Erythroblast (primary cell): ENCODE data around the gene SLC39A3.

Experiments
- DNase-seq, 2 experiments: peaks; one replicate each; lab custom pipeline; 2025; lab: John Stamatoyannopoulos, UW
- GATA1 ChIP-seq: IDR thresholded peaks from 2 replicates; pipeline ENCODE4 v1.6.1; 2011; ENCODE audit warnings: low read depth, mild to moderate bottlenecking, control low read depth, low read length, moderate library complexity
- POLR2A ChIP-seq: IDR thresholded peaks from 2 replicates; pipeline ENCODE4 v1.6.1; 2011; ENCODE audit warnings: mild to moderate bottlenecking, low read length

SLC39A3 gene

DNA sequence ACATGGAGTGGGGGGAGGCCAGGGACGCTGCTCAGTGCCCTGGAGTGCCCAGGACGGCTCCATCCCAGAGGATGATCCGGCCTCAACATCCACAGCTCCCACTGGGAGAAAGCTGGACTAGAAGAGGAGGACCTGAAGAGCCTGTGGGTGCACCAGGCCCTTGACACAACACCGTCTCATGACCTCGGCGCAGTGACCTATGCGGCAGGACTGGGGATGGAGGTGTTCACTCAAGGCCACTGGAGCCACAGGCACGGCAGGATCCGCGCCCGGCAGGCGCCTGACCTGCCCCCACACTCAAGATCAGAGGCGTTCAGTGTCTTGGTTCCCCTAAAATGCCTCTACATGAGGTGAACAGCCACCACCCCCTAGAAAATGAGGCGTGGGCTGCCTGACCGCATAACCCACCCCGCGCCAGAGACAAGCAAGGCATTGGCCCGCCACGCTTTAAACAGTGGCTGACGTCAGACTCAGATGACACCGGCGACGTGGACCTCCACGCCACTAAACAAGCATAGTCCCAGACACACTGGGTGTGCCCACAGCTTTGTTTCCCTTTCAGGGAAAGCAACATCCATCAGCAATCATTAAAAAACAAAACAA lies 35.2 kb upstream of the SLC39A3 start:
- TF ChIP-seq GATA1, result no peak
- TF ChIP-seq POLR2A, result no peak
- no peak for DNase-seq

DNA sequence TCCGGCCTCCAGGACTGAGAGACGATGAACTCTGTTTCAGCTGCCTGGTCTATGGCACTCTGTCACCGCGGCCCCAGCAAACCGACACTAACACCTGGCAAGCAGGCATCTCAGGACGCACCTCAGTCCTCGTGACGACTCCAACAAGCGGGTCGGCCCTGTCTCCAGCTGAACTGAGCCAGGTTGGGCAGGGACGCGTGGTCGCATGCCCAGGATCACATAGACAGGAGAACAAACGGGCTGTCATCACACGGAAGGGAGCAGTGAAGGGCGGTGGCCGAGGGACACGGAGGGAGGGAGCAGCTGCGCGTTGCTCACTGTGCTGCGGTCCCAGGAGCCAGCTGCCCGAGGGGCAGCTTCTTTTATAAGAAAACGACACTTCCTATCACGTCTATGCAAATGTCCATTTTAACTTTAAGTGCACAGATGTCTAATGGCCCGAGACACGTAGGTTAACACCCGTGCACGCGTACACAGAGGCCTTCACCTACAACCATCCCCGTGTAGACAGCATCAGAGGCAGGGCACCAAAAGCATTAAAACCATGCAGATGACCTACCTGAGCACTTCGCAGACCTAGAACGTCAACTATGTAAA lies 34.4 kb upstream of the SLC39A3 start:
- TF ChIP-seq GATA1 (no peak), POLR2A (no peak)
- DNase-seq, result no peak

DNA sequence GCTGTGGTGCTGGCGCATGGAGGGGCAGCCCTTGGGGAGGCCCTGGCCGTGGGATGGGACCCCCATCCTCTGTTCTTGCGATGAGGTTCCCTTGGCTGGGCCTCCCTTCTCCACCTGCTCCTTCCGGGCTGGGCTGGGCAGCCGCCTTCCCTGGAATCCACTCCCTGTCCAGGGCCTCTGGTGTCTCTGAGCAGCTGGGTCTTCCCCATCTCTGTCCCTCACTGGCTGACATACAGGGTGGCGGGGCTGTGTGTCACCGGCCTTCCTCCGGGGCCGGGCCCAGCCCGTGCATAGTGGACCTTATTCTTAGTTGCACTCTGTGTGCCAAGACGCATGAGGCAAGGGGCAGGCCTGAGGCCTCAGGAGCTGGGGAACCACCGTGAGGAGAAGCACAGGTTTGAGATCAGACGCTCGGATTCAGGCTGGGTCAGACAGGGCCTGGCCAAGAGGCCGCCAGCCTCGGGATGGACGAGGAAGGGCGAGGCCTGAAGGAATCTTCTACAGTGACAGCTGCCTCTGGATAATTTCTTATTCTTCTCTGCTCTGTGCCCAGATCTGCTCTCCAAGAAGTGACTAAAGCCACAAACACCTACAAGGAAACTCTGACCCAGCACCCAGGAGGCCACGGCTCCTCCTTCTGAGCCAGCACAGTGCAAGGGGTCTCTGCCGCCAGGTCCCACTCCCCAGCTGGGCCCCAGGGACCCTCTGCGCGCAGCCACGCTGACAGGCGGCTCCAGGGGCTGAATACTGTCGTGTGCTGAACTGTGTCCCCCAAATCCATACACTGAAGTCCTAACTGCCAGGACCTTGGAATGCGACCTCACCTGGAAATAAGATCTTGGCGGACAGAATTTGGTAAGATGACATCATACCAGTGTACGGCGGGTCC lies 32.2 kb upstream of the SLC39A3 start:
- TF ChIP-seq POLR2A (no peak), GATA1 (no peak)
- no peak for DNase-seq

DNA sequence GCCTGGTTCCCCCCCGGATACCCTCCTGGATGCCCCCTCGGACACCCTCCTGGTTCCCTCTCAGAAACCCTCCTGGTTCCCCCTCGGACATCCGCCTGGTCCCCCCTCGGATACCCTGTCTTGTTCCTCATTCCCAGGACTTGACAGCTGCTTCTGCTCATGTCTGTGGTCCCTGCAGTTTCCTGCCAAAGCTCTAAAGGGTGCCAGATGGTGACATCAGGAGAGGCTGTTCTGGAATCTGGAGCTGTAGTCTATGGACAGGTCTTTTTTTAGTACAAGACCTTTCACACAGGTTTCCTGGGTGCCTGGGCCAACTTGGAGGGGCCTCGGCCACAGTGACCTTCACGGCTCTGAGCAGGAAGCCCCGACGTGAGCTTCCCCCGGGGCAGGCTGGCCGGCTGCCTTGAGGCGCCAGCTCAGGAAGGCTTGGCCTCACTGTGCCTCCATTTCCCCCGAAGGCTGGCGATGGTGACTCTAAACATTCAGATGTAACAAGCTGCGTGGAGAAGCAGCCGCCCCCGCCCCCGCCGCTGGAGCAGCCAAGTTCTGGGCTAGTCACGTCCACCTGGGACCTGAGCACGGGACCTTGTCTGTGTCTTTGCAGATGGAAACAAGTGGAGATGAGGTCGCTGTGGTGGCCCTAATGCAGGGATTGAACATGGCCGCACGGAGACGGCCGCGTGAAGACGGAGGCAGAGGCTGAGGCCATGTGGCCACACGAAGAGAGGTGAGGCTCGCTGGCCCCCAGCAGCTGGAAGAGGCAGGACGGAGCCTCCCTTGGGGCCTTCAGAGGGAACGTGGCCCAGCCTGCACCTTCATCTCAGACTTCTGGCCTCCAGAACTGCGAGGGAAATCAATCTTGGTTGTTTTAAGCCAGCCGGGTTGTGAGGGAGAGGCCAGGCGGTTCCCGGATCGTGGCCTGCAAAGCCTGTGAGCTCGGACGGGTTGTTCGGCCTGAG lies 30.5 kb upstream of the SLC39A3 start:
- DNase-seq, result no peak
- no peak for TF ChIP-seq POLR2A
- TF ChIP-seq GATA1, result no peak

DNA sequence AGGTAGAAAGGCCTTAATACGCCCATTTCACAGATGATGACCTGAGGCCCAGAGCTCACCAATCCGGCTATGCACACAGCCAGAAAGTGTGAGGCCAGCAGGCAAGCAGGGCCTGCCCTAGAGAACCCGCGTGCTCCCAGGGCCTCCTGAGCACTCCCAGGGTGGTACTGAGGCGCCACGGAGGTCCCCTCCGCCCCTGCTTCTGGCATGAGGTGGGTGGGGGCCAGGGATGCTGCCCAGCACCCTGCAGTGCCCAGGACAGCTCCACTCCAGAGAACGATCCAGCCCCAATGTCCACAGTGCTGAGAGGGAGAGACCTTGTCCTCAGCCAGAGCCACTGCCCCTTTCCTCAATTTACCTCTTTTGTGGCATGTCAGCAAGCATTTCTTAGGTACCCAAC lies 29.4 kb upstream of the SLC39A3 start:
- no peak for DNase-seq
- TF ChIP-seq GATA1 (no peak), POLR2A (no peak)

DNA sequence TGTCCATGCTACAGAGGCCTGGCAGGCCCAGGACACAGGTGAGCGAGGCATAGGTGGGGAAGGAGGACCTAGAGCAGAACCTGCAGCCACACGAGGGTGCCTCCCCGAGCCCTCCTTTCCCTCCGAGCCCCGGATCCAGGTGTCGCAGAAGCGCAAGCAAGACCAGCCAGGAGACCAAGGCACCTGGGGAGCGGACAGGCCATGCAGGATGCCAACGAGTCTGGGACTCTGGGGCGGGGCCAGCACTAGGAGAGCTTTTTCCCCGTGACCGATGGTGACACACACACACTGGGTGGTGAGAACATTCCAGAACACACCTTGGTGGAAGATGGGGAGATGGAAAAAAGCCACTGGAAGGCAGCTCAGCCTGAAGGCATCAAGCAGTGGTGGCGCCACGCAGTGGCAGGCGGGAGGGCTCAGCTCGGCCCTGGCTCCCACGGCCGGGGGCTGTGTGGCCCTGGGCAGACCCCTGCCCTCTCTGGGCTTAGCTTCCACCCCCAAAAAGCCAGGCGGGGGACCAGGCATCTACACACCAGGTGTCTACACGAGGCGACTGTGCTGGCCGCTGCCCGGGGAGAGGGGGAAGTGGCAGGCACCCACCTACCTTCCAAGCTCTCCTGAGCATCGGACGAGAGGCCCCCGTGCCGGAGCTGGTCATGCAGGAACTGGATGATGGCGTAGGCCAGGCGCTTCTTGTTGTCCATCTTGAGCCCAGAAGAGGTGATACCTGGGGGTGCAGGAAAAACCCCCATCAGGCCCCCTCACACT lies 28.7 kb upstream of the SLC39A3 start:
- no peak for DNase-seq
- no peak for TF ChIP-seq GATA1
- no peak for TF ChIP-seq POLR2A

DNA sequence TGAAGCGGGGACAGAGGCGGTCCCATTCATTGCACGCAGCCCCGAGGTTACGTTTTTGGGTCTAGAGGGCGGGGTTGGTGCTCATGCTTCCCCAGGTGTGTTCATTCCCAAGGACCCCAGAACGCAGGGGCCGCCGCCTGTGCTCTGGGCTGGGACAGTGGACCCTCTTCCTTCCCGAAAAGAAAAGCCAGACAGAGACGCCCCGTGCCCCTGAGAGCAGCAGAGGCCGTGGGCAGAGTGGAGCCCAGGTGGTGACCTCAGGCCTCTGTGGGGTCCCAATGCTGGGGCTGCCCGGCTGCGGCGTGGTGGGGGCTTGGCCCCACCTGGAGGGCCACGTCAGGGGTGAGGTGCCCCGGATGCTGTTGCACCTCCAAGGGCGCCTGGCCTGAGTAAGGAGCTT lies 27.9 kb upstream of the SLC39A3 start:
- DNase-seq, result no peak
- no peak for TF ChIP-seq GATA1
- TF ChIP-seq POLR2A, result no peak

DNA sequence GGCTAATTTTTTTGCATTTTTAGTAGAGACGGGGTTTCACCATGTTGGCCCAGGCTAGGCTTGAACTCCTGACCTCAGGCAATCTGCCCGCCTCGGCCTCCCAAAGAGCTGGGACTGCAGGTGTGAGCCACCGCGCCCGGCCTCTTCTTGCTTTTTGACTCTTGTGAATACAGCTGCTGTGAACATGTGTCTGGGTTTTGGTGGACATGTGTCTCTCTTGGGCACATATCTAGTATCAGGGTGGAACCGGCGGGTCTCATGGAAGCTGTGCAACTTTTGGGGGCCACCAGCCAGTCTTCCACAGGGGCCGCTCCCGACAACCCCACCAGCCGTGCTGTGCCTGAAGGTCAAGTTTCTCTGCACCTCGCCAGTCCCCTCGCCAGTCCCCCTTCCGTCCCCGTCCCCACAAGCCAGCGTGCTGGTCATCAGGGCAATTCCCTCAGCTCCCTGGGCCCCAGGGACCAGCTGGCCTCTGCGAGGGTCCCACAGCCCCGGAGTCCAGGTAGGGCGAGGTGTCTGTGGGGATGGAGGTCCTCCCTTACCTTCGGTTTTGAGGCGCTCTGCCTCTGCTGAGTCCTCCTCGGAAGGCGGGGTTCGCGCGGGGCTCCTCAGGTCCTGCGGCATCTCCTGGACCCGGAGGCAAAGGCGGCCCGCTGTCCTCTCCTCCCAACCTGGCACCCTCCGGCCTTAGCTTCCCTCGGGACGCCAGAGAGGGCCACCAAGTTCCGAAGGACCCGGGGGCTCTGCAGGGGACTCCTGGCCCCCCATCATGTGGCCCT lies 27.0 kb upstream of the SLC39A3 start:
- no peak for DNase-seq
- no peak for TF ChIP-seq POLR2A
- TF ChIP-seq GATA1, result no peak

DNA sequence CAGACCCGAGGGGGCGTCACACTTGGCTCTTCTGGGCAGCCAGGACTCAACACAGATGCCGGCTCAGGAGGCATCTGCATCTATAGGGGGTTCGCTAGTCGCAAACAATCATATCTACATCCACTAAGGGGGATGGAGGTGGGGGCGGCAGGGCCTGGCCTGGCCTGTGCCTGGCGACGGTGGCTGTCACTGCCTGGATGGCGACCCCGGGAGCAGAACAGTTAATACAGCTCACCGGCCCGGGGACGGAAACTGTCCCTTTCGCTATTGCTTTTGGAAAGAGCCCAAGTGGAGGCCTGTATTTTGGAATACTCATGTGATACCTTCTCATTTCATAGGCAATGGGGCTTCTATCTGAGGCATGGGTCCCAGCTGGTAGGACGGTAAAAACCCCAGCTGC lies 25.6 kb upstream of the SLC39A3 start:
- TF ChIP-seq GATA1 (no peak), POLR2A (no peak)
- DNase-seq, result no peak

DNA sequence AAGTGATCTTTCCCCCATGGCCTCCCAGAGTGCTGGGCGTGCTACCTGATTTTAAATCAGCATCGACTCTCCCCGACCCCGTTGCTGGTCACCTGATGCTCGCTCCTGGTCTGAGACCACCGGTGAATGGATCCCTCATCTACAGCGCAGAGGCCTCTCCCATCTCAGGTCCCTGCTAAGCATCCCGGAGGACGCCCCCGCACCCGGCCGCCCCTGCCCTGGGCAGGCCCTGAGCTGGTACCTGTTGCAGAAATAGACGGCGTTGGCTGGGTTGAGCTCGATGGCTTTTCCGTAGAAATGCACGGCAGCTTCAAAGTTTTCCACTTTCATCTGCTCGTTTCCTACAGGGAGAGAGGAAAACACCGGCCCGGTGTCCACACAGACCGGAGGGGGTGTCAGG lies 25.1 kb upstream of the SLC39A3 start:
- DNase-seq, result no peak
- TF ChIP-seq POLR2A (no peak), GATA1 (no peak)

DNA sequence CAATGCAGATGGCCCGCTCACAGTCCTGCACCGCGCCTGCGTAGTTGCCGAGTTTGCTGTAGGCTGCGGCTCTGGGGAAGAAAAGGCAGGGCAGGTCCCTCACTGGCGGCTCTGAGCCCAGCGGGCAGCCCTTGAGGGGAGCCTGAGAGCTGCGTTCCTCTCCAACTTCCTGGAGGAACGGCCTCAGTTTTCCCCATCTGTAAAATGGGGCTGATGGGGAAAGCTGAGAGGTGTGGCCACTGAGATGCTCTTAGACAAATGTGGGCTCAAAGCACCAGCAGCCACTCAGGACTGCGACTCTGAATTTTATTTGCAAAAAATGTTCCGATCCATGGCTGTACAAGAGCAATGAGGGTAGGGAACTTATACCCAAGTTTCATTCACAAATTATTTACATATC lies 23.9 kb upstream of the SLC39A3 start:
- no peak for TF ChIP-seq GATA1
- TF ChIP-seq POLR2A, result no peak
- no peak for DNase-seq

DNA sequence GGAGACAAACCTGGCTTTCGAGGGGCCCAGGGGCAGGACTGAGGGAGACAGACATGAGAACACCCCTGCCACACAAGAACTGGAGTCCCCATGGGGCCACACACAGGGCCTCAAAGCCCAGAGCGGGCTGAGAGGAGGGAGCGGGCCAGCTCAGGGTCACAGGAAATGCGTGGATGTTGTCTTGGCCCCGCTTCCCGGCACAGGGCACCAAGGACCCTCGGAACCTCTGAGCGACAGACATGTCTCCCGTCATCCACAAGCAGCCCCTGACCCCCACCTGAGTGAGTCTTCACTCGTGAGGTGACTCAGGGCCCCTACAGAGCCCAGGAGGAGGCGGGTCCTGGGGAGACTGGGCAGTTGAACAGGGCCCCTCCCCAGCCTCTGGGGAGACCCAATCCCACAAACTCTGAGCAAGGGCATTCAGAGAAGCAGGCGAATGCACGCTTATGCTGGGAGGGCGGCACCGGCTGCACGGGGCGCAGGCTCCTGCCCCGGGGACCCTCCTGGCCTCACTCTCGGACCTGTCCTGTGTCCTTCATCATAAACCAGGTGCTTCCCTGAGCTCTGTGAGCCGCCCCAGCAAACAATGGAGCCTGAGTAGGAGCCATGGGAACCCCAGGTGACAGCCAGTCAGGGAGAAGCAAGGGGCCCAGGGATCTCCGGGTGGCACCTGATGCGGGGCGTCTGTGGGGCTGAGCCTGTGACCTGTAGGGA lies 23.1 kb upstream of the SLC39A3 start:
- no peak for DNase-seq
- TF ChIP-seq POLR2A, result no peak
- no peak for TF ChIP-seq GATA1
